Ramos (cell line): ENCODE results near the gene STOML3.

Experiments
- in situ Hi-C: fragments of 300-500 bp; cut with MboI; formaldehyde crosslinking; loops from one replicate; pipeline ENCODE4 v1.14.3; 2022; ENCODE audit warnings: low sequenced_read_pairs; ENCODE audit not compliant: unreplicated experiment

Gene STOML3

GRCh38 chr13:38922170-38922569 is 68.5 kb downstream of the STOML3 start:
- in situ Hi-C loops = no loop called here

GRCh38 chr13:38921081-38921480 is 69.5 kb downstream of the STOML3 start:
- in situ Hi-C loops = no loop called here
